LHCN-M2 (cell line): ENCODE measurements around the gene DNASE1. TPM values are rescaled to one million over a fixed set of nuclear protein-coding genes. Genes with fewer than 3 reads are reported as not detected.
A peak's percentile ranks its signal among the peaks of the same experiment; 100 is the strongest.
"Not testable (repeated sequence)": the region's sequence is repeated elsewhere in the genome, so short reads cannot be mapped to it uniquely, and the experiment has no call there.

Experiments
- DNase-seq: peaks from one replicate; pipeline ENCODE4 v3.0.0-alpha.2; 2012; ENCODE audit warnings: low read depth
- polyA plus RNA-seq: library from polyadenylated mRNA; unstranded; fragments of >200 nt; gene quantifications from one replicate; pipeline ENCODE4 v1.2.1, GENCODE V29; 2012; ENCODE audit warnings: missing spikeins
- total RNA-seq: library from RNA; depleted of rRNA; stranded (reverse); fragments of >200 nt; gene quantifications from 2 replicates; pipeline ENCODE4 v1.2.3, GENCODE V29; 2014; rRNA removed

The DNASE1 gene, protein sequence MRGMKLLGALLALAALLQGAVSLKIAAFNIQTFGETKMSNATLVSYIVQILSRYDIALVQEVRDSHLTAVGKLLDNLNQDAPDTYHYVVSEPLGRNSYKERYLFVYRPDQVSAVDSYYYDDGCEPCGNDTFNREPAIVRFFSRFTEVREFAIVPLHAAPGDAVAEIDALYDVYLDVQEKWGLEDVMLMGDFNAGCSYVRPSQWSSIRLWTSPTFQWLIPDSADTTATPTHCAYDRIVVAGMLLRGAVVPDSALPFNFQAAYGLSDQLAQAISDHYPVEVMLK
- total RNA-seq: 7.3 and 10.6 TPM in 2 replicates
- 7.0 TPM for polyA plus RNA-seq

DNA sequence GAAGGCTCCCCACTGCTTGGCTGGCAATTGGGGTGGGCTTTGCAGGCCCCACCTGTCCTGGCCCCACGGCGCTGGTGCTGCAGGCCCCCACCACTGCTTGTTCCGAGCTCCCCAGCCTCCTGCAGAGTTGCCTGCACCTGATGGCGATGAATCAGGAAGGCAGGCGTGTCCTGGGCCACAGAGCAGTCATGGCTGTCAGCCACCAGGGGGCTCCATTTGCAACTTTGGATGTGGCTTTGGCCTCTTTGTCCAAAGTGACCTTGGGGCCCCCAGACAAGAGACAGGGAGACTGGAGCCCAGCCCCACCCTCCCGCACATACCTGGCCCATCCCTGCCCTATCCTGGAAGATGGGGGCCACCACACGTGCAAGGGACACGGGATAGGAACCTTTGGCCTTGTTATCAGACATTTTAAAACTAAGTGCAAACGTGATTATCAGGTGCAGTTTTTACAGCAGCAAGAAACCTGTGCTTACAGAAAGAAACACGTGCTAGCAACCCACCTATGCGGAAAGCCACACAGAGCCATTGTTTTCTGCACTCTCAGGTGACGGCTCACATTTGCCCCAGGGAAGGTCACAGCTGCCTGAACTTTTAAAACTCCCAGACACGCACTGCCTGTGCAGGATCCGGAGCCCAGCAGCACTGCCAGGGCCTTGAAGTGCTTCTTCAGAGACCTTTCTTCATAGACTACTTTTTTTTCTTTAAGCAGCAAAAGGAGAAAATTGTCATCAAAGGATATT lies at the start of gene DNASE1:
Gene DNASE1 (plus strand): TSS at position 443 of the 743 bp plus-strand sequence. CDS start 683 bp downstream, outside the sequence.
- peak; percentile 54 for DNase-seq

DNA sequence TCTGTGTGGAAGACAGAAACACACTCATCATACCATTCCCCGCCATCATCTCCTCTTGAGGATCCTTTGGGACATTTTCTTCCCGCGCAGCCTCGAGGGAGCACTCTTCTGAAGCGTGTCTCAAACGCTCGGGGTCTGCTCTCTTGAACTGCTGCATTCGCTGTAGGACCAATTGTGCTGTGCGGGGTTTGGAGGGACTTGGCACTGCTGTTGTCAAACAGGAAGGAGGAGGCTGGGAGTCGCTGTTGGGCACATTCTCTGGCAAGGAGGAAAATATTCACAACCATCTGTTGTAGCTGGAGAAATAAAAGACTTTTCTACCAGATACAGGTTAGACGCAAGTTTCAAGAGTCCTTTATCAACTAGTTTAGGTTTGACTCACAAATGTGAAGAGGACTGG lies 48.0 kb upstream of the DNASE1 start:
- no peak for DNase-seq

DNA sequence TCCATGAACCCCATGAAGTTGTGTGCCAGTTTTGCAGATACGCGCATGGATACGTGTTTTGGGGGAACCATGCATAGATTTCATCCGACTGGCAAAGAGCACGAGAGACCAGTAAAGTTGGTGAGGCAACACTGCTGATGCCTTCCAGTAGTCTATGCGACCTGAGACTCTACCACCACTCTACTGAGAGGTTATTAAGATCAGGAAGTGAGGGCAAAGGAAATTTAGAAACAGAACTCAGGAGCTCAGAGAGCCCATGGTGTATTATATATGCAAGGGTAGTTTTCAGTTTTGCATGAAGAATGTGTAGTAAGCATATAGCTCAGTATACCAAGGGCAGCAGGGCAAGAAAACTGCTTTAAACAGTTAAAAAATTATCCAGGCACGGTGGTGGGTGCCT lies 47.3 kb upstream of the DNASE1 start:
- DNase-seq: no peak

DNA sequence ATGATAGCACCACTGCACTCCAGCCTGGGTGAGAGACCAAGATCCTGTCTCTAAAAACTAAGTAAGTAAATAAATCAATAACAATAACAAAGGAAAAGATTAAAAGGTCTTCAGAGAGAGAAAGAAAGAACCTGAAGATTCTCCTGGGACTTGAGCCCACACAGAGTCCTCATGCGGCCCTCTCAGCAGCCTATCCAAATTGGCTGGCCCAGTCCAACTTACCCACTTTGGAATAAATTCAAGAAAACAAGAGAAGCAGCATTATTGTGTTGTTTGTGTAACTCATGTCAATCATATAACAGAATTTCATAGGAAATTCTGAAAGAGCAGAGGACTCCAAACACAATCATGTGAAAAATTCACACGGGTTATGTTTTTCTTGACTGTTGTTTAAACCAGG lies 46.9 kb upstream of the DNASE1 start:
- no peak for DNase-seq

DNA sequence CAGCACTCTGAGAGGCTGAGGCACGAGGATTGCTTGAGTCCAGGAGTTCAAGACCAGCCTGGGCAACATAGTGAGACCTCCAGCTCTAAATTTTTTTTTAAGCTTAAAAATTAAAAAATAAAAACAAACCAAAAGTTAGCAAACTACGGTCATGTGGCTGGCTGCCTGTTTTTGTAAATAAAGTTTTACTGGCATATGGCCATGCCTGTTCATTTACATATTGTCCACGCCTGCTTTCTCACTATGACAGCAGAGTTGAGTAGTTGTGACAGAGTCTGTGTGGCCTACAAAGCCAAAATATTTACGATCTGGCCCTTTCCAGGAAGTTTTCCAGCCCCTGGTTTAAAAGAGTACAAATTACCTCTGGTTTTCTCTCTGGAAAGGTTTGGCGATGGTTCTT lies 46.4 kb upstream of the DNASE1 start:
- DNase-seq: no peak

DNA sequence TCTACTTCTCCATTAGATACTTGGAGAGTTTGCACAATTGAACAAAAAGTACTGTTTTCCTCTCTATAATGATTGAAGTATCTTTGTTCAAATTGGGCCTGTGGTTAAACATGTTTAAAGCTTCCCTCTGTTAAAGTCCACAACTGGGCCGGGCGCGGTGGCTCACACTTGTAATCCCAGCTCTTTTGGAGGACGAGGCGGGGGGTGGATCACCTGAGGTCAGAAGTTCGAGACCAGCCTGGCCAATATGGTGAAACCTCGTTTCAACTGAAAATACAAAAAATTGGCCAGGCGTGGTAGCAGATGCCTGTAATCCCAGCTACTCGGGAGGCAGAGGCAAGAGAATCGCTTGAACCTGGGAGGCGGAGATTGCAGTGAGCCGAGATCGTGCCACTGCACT lies 45.5 kb upstream of the DNASE1 start:
- not testable (repeated sequence) for DNase-seq

DNA sequence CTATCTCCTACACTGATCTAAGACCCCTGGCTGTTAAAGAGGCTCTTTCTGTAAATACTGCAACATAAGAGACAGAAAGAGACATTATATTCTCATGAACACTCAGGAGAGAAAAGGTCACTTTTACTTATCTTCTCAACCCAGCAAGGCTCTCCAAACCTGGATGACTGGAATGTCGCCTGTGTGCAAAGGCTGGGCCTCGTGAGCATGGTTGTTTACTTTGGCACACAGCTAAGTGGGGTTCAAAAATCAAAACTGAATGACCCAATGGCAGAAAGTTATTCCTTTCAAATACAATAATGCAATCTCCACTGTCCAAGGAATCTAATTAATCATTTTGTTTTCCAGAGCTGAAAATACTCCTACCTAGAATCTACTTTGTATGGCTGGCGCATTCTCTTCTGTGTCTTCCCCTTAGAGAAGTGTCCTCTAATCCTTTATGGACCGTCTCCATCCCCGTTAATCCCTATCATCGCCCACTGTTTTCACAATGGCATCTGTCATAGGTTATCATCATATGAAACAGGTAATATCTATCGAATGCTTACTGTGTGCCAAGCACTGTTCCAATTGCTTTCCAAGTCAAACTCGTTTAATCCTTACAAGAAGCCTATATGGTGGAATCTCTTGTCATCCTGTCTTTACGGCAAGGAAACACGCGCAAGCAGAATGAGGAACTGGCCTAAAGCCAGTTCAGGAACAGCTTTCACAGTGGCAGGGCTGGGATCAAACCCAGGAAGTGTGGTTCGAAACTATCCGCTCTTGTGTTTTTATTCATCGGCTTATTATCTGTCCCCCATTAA lies 44.4 kb upstream of the DNASE1 start:
- DNase-seq: no peak

DNA sequence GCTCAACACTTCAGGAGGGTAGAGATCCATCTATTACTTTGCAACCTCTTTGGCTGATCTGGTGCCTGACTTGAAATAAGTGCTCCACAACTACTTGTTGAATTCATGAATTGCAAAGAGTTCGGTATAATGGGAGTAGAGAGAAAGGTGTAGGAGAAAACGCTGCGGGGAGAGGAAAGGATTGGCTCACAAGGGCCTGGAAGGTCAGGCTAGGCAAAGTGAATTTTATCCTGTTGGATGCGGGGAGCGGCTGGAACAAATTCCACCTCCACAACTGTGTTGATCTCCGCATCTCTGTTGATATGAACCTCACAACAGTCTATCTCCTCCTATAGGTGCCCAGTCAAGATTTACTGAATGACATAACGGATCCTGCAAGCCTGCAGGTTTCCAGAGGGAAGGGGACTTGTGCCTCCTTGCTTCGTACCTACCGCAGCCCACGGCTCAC lies 43.8 kb upstream of the DNASE1 start:
- DNase-seq: peak; percentile 2

DNA sequence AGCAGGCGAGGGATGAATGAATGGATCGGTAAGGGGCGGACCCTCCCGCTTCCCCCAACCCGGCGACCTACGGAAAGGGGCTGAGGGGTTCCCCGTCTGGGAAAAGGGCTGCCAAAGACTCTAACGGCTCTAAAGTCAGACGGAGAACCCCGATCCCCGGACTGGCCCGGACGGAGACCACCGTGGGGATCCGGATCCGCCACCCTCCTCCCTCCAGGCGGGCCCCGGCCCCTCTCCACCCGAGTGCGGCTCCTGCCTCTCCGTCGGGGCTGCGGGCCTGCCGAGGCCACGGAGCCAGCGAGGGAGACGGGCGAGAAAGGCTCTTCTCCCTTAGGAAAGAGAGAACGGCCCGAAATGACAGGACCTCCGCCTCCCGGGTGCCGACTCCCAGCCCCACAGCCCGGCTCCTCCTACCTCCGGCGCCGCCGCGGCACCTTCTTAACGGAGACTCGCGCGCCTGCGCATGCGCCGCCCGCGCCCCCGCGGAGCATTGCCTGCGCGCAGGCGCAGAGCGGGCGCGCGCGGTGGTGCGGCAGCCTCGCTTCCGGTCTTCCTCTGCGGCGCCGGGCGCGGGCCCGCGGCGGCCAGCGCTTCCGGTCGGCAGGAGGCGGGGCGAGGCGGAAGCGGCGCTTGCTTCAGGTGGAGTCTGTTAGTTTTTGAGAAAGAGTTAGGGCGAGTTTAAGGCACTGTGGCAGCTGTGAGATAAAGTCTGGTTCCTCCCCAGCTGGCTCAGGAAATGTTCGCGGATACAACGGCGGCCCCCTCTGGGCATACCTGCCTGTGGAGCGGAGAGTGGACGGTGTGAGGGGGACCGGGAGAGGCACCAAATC lies 43.1 kb upstream of the DNASE1 start, which contains the start of gene SLX4:
Gene SLX4 (minus strand): TSS at position 461 of the 830 bp plus-strand sequence. CDS start 2,642 bp downstream, outside the sequence.
- DNase-seq: peak; percentile 87

DNA sequence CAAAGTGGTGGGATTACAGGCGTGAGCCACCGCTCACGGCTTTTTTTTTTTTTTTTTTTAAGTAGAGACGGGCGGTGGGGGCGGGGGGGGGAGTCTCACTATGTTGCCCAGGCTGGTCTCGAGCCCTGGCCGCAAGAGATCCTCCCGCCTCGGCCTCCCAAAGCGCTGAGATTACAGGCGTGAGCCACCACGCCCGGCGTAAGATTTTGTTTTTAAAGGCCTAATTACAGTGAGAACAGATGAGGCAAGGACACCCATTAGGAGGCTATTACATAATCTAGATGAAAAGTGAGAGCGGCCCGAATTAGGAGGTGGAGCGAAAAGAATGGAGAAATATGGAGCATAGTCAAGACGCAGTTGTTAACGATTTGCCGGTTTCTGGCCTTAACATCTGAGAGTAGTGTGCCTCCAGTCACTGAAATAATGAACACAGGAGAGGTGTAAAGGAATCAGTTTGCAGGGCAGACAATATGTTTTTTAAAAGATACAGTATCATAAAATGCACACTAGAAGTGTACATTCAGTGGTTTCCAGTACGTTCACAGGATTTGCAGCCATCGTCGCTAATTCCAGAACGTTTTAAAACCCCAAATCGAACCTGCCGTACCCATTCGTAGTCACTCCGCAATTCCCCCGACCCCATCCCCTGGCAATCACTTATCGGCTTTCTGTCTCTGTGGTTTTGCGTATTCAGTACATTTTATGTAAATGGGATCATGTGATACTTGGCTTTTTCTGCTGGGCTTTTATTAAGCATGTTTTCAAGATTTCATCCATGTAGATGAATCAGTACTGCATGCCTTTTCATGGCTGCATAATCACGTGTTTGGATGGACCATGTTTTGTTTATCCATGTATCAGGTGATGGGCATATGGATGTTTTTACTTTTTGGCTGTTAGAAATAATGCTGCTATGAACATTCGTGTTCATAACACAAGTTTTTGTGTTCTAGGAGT lies 41.7 kb upstream of the DNASE1 start:
- DNase-seq: no peak

DNA sequence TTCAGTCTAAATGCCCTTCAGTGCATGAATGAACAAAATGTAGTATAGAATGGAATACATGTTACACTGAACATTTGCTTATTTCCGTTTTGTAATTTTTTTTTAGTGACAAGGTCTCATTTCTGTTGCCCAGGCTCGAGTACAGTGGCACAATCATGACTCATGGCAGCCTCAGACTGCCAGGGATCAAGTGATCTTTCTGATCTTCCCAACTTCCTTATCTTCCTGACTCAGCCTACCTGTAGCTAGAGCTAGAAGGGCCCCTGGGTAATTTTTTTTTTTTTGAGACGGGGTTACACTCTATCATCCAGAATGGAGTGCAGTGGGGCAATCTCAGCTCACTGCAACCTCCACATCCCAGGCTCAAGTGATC lies 35.7 kb upstream of the DNASE1 start:
- peak; percentile 34 for DNase-seq

DNA sequence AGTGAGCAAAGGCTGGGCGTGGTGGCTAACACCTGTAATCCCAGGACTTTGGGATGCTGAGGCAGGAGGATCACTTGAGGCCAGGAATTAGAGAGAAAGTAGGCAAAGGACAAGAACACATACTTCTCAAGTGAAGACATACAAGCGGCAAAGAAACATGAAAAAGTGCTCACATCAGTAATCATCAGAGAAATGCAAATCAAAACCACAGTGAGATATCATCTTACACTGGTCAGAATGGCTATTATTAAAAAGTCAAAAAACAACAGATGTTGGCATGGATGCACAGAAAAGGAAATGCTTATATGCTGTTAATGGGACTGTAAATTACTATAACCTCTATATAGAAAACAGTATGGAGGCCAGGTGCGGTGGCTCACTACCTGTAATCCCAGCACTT lies 30.8 kb upstream of the DNASE1 start:
- DNase-seq: peak; percentile 38

DNA sequence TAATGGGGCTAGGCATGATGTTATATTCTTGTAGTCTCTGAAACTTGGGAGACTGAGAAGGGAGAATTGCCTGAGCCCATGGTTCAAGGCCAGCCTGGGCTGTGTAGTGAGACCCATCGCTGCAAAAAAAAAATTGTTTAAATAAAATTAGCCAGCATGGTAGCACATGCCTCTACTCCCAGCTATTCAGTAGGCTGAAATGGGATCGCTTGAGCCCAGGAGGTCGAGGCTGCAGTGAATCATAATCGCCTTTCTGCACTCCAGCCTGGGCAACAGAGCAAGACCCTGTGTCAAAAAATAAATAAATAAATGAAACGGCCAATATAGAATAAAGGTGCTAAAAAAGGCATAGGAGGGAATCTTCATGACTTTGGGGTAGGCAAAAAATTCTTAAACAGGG lies 29.2 kb upstream of the DNASE1 start:
- no peak for DNase-seq

DNA sequence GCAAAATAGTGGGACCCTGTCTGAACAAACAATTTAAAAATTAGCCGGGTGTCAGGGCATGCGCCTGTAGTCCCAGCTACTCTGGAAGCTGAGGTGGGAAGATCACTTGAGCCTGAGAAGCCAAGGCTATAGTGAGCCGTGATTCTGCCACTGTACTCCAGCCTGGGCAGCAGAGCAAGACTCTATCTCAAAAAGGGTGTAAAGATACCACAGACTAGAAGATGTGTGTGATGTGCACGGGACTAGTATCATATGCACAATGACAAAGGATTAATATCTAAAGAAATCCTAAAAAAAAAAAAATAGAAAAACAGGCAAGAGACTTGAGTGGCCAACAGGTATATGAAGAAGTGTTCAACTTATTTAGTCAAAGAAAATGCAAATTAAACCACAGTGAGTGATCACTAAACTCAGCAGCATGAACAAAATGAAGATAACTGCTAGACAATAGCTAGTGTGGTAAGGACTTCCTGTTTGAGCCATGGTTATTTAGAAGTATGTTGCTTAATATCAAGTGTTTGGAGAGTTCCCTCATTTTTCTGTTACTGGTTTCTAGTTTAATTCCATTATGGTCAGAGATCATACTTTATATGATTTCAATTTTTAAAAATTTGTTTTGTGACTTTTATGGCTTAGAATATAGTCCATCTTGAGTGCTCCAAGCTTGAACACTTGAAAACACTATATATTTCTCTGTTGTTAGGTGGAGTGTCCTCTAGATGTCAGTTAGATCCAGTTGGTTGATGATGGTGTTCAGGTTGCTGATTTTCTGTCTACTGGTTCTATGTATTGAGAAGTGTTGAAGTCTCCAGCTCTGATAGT lies 28.4 kb upstream of the DNASE1 start:
- DNase-seq: peak; percentile 9

DNA sequence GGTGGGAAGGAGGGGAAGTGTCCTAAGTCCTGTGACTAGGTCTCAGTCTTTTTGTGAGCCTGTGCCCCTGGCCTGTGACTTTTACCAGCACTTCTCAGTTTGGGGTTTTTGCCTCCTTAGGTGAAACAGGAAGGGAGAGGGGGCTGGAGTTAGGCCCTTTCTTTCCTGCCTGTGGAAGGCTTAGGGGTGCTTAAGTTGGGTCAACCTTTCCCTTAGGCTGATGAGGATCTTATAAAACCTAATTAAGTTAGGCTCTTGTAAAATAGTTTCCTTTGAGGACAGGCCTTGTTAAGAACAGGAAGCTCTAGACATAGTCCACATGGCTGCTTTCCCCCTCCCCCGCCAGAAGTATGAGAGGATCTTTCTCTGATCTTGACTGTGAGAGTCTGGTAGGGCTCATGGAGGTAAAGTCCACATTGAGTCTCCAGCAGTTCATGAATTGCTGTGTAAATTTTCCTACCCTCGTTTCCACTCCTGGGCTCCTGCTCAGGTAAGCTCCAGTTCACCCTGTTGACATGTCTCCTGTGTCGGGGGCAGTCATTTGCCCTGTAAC lies 17.0 kb upstream of the DNASE1 start:
- no peak for DNase-seq

DNA sequence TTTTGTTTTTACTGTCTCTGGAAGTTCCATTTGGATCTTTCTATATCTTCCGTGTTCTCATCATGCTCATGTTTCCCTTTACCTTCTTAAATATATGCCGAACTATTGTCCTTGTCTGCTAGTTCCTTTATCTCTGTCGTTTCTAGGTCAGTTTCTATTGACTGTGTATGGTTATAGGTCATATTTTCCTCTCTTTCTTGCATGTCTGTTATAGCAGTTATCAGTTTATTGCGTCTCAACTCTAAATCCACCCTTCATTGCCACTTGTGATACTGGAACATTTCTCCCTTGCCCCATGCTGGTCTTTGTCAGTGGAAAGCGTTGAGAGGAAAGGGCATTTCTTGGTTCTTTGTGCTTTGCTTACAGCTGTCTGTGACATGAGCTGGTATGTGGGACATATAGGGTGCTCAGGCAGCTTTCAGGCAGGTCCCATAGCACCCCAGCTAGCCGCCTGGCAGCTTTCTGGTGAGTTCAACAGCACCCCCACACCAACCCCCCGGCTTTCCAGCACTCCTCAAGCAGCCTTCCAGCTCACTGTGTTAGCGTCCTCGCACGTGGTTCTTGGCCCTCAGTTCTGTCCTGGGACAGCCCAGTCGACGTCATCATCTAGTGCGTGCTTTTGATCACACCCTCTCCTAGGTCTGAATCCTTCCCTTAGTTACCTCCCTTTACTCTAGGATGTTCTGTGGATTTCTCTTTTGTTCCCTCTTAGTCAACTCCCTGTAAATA lies 15.4 kb upstream of the DNASE1 start:
- DNase-seq: no peak

DNA sequence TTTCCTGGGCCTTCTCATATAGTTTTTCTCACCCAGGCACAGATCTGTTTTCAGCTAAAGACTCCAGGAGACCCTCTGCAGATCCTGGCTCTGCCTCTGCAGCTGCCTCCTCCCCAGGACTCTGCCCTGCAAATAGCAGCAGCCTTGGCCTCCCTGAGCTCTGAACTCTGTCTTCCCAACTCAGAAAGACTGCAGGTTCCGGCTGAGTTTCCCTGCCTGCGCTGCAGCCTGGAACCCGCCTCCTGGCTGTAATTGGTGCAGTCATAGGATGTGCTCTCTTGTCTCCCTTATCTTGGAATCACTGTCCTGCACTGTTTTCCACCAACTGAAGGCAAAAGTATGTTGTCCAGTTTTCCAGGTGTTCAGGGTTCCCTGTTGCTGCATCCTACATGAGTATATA lies 14.3 kb upstream of the DNASE1 start:
- DNase-seq: no peak
